ENCODE data around the gene TCP10L. TPM values are rescaled to one million over a fixed set of nuclear protein-coding genes. Genes with fewer than 3 reads are reported as not detected.
"Not testable (repeated sequence)": the region's sequence is repeated elsewhere in the genome, so short reads cannot be mapped to it uniquely, and the experiment has no call there.

Gene TCP10L
- 1 to 10 TPM in 6 of 7 donors, under 1 TPM in 1; 0.48 to 5.2 (median 1.7) TPM for total RNA-seq
- polyA plus RNA-seq, result 1 to 10 TPM in 1 of 2 donors, under 1 TPM in 1; 0.59 to 2.9 TPM
- long read RNA-seq, donor 1, result 0 reads
- long read RNA-seq, donor 2, result 0 reads
- long read RNA-seq, donor 3, partial matches to known transcripts, result 0 of 1 reads
- long read RNA-seq, donor 3, other reads (novel, unspliced or antisense), result 1 of 1 reads

DNA sequence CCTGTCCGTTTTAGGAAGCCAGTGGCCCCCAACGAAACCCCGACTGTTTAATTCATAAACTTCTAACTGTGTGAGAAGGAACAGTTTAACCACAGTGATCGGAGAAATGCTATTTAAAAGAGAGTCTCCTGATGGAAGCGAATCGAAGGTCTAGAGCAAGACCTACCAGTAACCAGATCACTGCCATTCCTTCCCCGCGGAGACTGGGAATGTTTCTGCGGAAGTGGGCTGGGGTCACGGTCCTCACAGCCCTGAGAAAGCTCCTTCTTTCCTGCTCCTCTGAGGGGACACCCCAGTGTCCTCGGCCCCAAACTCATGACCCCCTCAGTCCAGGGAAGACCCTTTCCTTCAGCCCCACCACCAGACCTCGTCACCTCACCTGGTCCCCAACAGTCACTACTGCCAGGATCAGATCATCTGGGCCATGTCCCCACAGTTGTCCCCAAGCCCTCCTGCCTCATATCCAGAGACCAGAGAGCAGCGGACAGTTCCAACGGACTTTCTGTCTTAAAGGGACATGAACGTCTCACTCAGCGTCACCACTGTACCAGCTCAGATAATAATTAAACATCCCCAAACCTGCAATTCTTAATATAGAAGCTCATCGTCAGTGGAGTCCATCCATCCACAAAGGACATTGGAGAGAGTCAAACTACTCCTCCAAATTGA, at the start of gene TCP10L:
TCP10L (minus strand) TSS at position 482 of the 669 bp plus-strand sequence. CDS start 1,219 bp downstream, outside the sequence.
- intact Hi-C loops (cut with DNase I), result no loop called here
- no peak within 1 kb of the TSS for H3K4me3 ChIP-seq

DNA sequence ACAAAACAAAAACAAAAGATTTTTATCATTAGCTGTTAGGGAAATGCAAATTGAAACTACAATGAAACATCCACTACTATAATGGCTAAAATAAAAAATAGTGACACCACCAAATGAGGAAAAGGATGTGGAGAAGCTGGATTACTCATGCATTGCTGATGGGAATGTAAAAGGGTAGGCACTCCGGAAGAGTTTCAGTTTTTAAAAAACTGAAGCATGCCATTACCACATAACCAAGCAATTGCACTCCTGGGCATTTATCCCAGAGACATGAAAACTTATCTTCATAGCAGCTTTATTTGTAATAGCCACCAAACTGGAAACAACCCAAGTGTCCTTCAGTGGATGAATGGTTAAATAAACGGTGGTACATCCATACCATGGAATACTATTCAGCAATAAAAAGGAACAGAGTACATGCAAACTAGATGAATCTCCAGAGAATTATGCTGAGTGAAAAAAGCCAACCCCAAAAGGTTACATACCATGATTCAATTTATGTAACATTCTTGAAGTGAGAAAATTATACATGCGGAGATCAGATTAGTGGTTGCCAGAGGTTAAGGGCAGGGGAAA, 41.4 kb upstream of the TCP10L start:
- WGBS, 3 donors, result 88 to 95% (median 91%) methylated on average over 3 of the region's 3 CpGs
- Histone ChIP-seq H3K36me3 (no peaks in the 10 kb centered on the region), H3K9me3 (no peaks in the 10 kb centered on the region), H3K4me1 (ENCODE audit: insufficient read depth) (no peaks in the 10 kb centered on the region), H3K4me3 (no peak overlapping the region), H3K27ac (no peak overlapping the region), H3K27me3 (no peaks in the 10 kb centered on the region)
- DNase-seq, result no peak
- no peak for TF ChIP-seq EP300 (IDR thresholded peaks at IDR 0.05)
- no peak for TF ChIP-seq POLR2A (IDR thresholded peaks at IDR 0.05)
- no peak for TF ChIP-seq CTCF (IDR thresholded peaks at IDR 0.05)
- intact Hi-C loops (cut with DNase I), result no loop called here

More for the DNA sequence above, at the start of gene TCP10L:
- Histone ChIP-seq H3K27ac (no peak within 1 kb of the TSS), H3K36me3 (no peaks in the 10 kb centered on the region), H3K4me1 (ENCODE audit: insufficient read depth) (no peaks in the 10 kb centered on the region), H3K27me3 (no peaks in the 10 kb centered on the region), H3K9me3 (no peaks in the 10 kb centered on the region)
- TF ChIP-seq POLR2A (IDR thresholded peaks at IDR 0.05), result no peak
- no peak for TF ChIP-seq CTCF (IDR thresholded peaks at IDR 0.05)
- no peak for TF ChIP-seq EP300 (IDR thresholded peaks at IDR 0.05)
- peak in 1 of 5 donors; percentile 7 for DNase-seq
- 84 to 86% (median 85%) methylated on average over 17 of the region's 17 CpGs for WGBS, 3 donors

- H3K27me3 ChIP-seq; H3K36me3 ChIP-seq; H3K4me3 ChIP-seq; H3K27ac ChIP-seq; intact Hi-C loops (cut with DNase I); H3K4me1 ChIP-seq (ENCODE audit: insufficient read depth); H3K9me3 ChIP-seq; DNase-seq: not testable (repeated sequence)
- 67 to 81% (median 74%) methylated on average over 6 of the region's 6 CpGs for WGBS, 3 donors
Observed at GRCh38 chr21:32618218-32618617, 32.9 kb upstream of the TCP10L start.

- no peaks in the 10 kb centered on the region for H3K27me3 ChIP-seq
- H3K4me3 ChIP-seq, result peak overlapping the region; percentile 63
- intact Hi-C loops (cut with DNase I), result no loop called here
- no peak for TF ChIP-seq EP300 (IDR thresholded peaks at IDR 0.05)
- TF ChIP-seq CTCF (IDR thresholded peaks at IDR 0.05), result no peak
- TF ChIP-seq POLR2A (IDR thresholded peaks at IDR 0.05), result no peak
- H3K4me1 ChIP-seq (ENCODE audit: insufficient read depth), result peaks cover 4% of the 10 kb centered on the region
- H3K36me3 ChIP-seq, result no peaks in the 10 kb centered on the region
- 52 to 66% (median 63%) methylated on average over 16 of the region's 16 CpGs for WGBS, 3 donors
- H3K27ac ChIP-seq, result no peak overlapping the region
- no peaks in the 10 kb centered on the region for H3K9me3 ChIP-seq
- DNase-seq, result no peak
Observed at GRCh38 chr21:32613436-32614043, 28.2 kb upstream of the TCP10L start.
